Lung (tissue), 12 donors: Measurements from ENCODE around the gene STX11. TPM values are rescaled to one million over a fixed set of nuclear protein-coding genes. Genes with fewer than 3 reads are reported as not detected.

Experiments
- ATAC-seq: fragments of 200-7000 bp; cut with Tn5 transposase; one replicate; pipeline ENCODE4 v1.9.1; 2020; ENCODE audit warnings: moderate number of reproducible peaks; ENCODE audit not compliant: insufficient read depth, low FRiP score
- DNase-seq, 3 donors: peaks; one replicate each; pipeline ENCODE4 v3.0.0-alpha.2; 2013 to 2017
- H3K27ac ChIP-seq, 2 donors: one replicate each; pipeline ENCODE4 v1.5.1; 2013; ENCODE audit warnings: mild to moderate bottlenecking in 2 of 2, moderate library complexity in 2 of 2, control low read depth in 1 of 2, inconsistent platforms in 1 of 2, low read depth in 1 of 2, low read length in 1 of 2
- H3K27me3 ChIP-seq, 3 donors: one replicate each; pipeline ENCODE4 v1.5.1; 2013; ENCODE audit warnings: low read length in 2 of 3; ENCODE audit not compliant: control insufficient read depth in 3 of 3, insufficient read depth in 3 of 3
- H3K36me3 ChIP-seq, 4 donors: one replicate each; pipeline ENCODE4 v1.5.1; 2013; ENCODE audit warnings: low read length in 4 of 4, mild to moderate bottlenecking in 1 of 4, moderate library complexity in 1 of 4; ENCODE audit not compliant: control insufficient read depth in 4 of 4, insufficient read depth in 4 of 4
- H3K4me1 ChIP-seq, 5 donors: one replicate each; pipeline ENCODE4 v1.5.1; 2013; ENCODE audit warnings: low read length in 5 of 5, mild to moderate bottlenecking in 2 of 5, moderate library complexity in 1 of 5; ENCODE audit not compliant: control insufficient read depth in 5 of 5, insufficient read depth in 5 of 5
- H3K4me3 ChIP-seq: one replicate; pipeline ENCODE4 v1.5.1; 2013; ENCODE audit warnings: mild to moderate bottlenecking, control low read depth, moderate library complexity
- H3K9ac ChIP-seq, 2 donors: one replicate each; pipeline ENCODE4 v1.5.1; 2013; ENCODE audit warnings: low read length in 2 of 2, control low read depth in 1 of 2; ENCODE audit not compliant: insufficient read depth in 1 of 2
- H3K9me3 ChIP-seq, 4 donors: one replicate each; pipeline ENCODE4 v1.5.1; 2013; ENCODE audit warnings: low read length in 3 of 4, mild to moderate bottlenecking in 1 of 4, moderate library complexity in 1 of 4; ENCODE audit not compliant: control insufficient read depth in 4 of 4, insufficient read depth in 3 of 4
- CTCF ChIP-seq: IDR thresholded peaks from 2 replicates; pipeline ENCODE4 v1.5.1; 2012; ENCODE audit warnings: mild to moderate bottlenecking; ENCODE audit errors: control extremely low read depth, extremely low read depth
- WGBS, 2 donors: extraction: QIAGEN DNeasy Blood & Tissue Kit; methylation state at CpG; one replicate each; pipeline ENCODE4 v1.1.7; 2013; 5-methylcytosine and 5-hydroxymethylcytosine counted together
- polyA plus RNA-seq, 2 donors: library from polyadenylated mRNA; stranded (reverse); fragments of 200-250 nt; gene quantifications; one replicate each; pipeline ENCODE4 v1.2.1, GENCODE V29; 2013
- total RNA-seq, 2 donors: library from RNA; depleted of rRNA in 1 of 2; stranded (reverse); fragments of >200 nt in 1 of 2; gene quantifications; one replicate each; pipeline ENCODE4 v1.2.1, GENCODE V29; 2014 to 2021
- donor health status: control.
- donor health status: control.
- donor health status: Bipolar disorder and iron deficiency.
- donor health status: healthy.
- donor health status: DM: yes; HTN: yes; CAD: no.

The STX11 gene
- total and polyA plus RNA-seq, 4 donors: 10.6 to 62.7 (median 35.7) TPM

GRCh38 chr6:144104898-144105487 is 45.3 kb upstream of the STX11 start:
- Histone ChIP-seq H3K27ac (no peak overlapping the region), H3K9ac (no peak overlapping the region), H3K4me3 (no peak overlapping the region), H3K36me3 (no peaks in the 10 kb centered on the region), H3K9me3 (no peaks in the 10 kb centered on the region), H3K27me3 (no peaks in the 10 kb centered on the region), H3K4me1 (peaks cover 0 to 1% (median 0%) of the 10 kb centered on the region in 5 donors)
- DNase-seq (peak in 2 of 3 donors; percentile 89), ATAC-seq (no peak)
- WGBS, 2 donors: 0% methylated on average over 2 of the region's 2 CpGs
- TF ChIP-seq CTCF: peak; percentile 74

- DNase-seq (peak; percentile 33 to 59 (median 37)), ATAC-seq (peak; percentile 61)
- no peaks in the 10 kb centered on the region for H3K27me3 ChIP-seq
- H3K27ac ChIP-seq: peak overlapping the region in 1 of 2 donors; percentile 80
- no peaks in the 10 kb centered on the region for H3K36me3 ChIP-seq
- H3K9ac ChIP-seq: no peak overlapping the region
- H3K4me1 ChIP-seq: peaks cover 0 to 1% (median 0%) of the 10 kb centered on the region in 5 donors
- no peaks in the 10 kb centered on the region for H3K9me3 ChIP-seq
- no peak overlapping the region for H3K4me3 ChIP-seq
- TF ChIP-seq CTCF: no peak
- WGBS, 2 donors: 58 to 76% methylated on average over 1 of the region's 1 CpG
Observed at GRCh38 chr6:144106206-144106605, 44.1 kb upstream of the STX11 start.

GRCh38 chr6:144110210-144110609 is 40.1 kb upstream of the STX11 start:
- WGBS, 2 donors: 64 to 74% methylated on average over 5 of the region's 5 CpGs
- peaks cover 0 to 1% (median 0%) of the 10 kb centered on the region in 5 donors for H3K4me1 ChIP-seq
- no peak for ATAC-seq
- H3K9ac ChIP-seq: no peak overlapping the region
- no peaks in the 10 kb centered on the region for H3K36me3 ChIP-seq
- DNase-seq: no peak
- no peaks in the 10 kb centered on the region for H3K9me3 ChIP-seq
- H3K27ac ChIP-seq: peak overlapping the region in 1 of 2 donors; percentile 90
- no peak overlapping the region for H3K4me3 ChIP-seq
- no peak for TF ChIP-seq CTCF
- no peaks in the 10 kb centered on the region for H3K27me3 ChIP-seq

- 95 to 96% methylated on average over 6 of the region's 6 CpGs for WGBS, 2 donors
- Histone ChIP-seq H3K9ac (no peak overlapping the region), H3K4me3 (no peak overlapping the region), H3K27me3 (no peaks in the 10 kb centered on the region), H3K27ac (no peak overlapping the region), H3K4me1 (no peaks in the 10 kb centered on the region), H3K36me3 (no peaks in the 10 kb centered on the region), H3K9me3 (no peaks in the 10 kb centered on the region)
- TF ChIP-seq CTCF: no peak
- no peak for ATAC-seq
- no peak for DNase-seq
Observed at GRCh38 chr6:144113366-144113765, 37.0 kb upstream of the STX11 start.
